Mesenchymal stem cell (in vitro differentiated cells and primary cell): ENCODE results near the gene N4BP3.
A peak's percentile ranks its signal among the peaks of the same experiment; 100 is the strongest.

Experiments used
- DNase-seq: peaks from one replicate; pipeline ENCODE4 v3.0.0-alpha.2; 2013
- H2AFZ ChIP-seq: one replicate; pipeline ENCODE4 v1.6.1; 2013; ENCODE audit warnings: low read depth, mild to moderate bottlenecking, control low read depth, inconsistent platforms, low read length, moderate library complexity
- H2AK5ac ChIP-seq: 2 replicates; pipeline ENCODE4 v1.6.1; 2013; ENCODE audit warnings: low read length, moderate library complexity, mild to moderate bottlenecking, inconsistent platforms; ENCODE audit not compliant: severe bottlenecking
- H2BK120ac ChIP-seq: one replicate; pipeline ENCODE4 v1.6.1; 2013; ENCODE audit warnings: low read depth, mild to moderate bottlenecking, inconsistent platforms, low read length, moderate library complexity
- H2BK12ac ChIP-seq, 2 experiments: one replicate each; pipeline ENCODE4 v1.6.1; 2013; ENCODE audit warnings: inconsistent platforms in 2 of 2, low read length in 2 of 2, mild to moderate bottlenecking in 2 of 2, moderate library complexity in 2 of 2, control low read depth in 1 of 2
- H2BK15ac ChIP-seq: one replicate; pipeline ENCODE4 v1.6.1; 2013; ENCODE audit warnings: mild to moderate bottlenecking, low read depth, inconsistent platforms; ENCODE audit not compliant: poor library complexity, severe bottlenecking
- H2BK5ac ChIP-seq: 2 replicates; pipeline ENCODE4 v1.6.1; 2013; ENCODE audit warnings: low read depth, mild to moderate bottlenecking, low read length, control low read depth, inconsistent platforms; ENCODE audit not compliant: poor library complexity, severe bottlenecking
- H3K14ac ChIP-seq, 2 experiments: one replicate each; pipeline ENCODE4 v1.6.1; 2013; ENCODE audit warnings: inconsistent platforms in 2 of 2, low read length in 2 of 2, control low read depth in 1 of 2, mild to moderate bottlenecking in 1 of 2, moderate library complexity in 1 of 2
- H3K18ac ChIP-seq, 2 experiments: one replicate each; pipeline ENCODE4 v1.6.1; 2013; ENCODE audit warnings: inconsistent platforms in 2 of 2, low read length in 2 of 2, control low read depth in 1 of 2, low read depth in 1 of 2, mild to moderate bottlenecking in 1 of 2
- H3K23ac ChIP-seq, 2 experiments: one replicate each; pipeline ENCODE4 v1.6.1; 2013; ENCODE audit warnings: inconsistent platforms in 2 of 2, low read length in 2 of 2, mild to moderate bottlenecking in 2 of 2, moderate library complexity in 2 of 2, control low read depth in 1 of 2
- H3K27ac ChIP-seq: 2 replicates; pipeline ENCODE4 v1.5.1; 2013; ENCODE audit warnings: mild to moderate bottlenecking, moderate library complexity, low read length, control low read depth, inconsistent platforms; ENCODE audit not compliant: poor library complexity, severe bottlenecking
- H3K27me3 ChIP-seq, 2 experiments: 2 replicates each; pipeline versions ENCODE4 v1.6.1 to v1.7.0; 2013; ENCODE audit warnings: low read length in 2 of 2, mild to moderate bottlenecking in 2 of 2, moderate library complexity in 2 of 2, control low read depth in 1 of 2, inconsistent platforms in 1 of 2; ENCODE audit not compliant: control insufficient read depth in 1 of 2, insufficient read depth in 1 of 2
- H3K36me3 ChIP-seq, 2 experiments: 2 replicates each; pipeline versions ENCODE4 v1.6.1 to v1.7.0; 2013; ENCODE audit warnings: low read length in 2 of 2, control low read depth in 1 of 2, inconsistent platforms in 1 of 2, low read depth in 1 of 2, mild to moderate bottlenecking in 1 of 2; ENCODE audit not compliant: insufficient read depth in 2 of 2, control insufficient read depth in 1 of 2
- H3K4ac ChIP-seq, 2 experiments: one replicate each; pipeline ENCODE4 v1.6.1; 2013; ENCODE audit warnings: inconsistent platforms in 2 of 2, low read length in 2 of 2, mild to moderate bottlenecking in 2 of 2, moderate library complexity in 2 of 2, control low read depth in 1 of 2, low read depth in 1 of 2
- H3K4me1 ChIP-seq: 2 replicates; pipeline ENCODE4 v1.6.1; 2013; ENCODE audit warnings: low read depth, low read length, control low read depth; ENCODE audit not compliant: control insufficient read depth, insufficient read depth
- H3K4me2 ChIP-seq: 2 replicates; pipeline ENCODE4 v1.6.1; 2013; ENCODE audit warnings: low read length, mild to moderate bottlenecking, inconsistent platforms; ENCODE audit not compliant: poor library complexity, severe bottlenecking
- H3K4me3 ChIP-seq, 2 experiments: 2 replicates each; pipeline versions ENCODE4 v1.5.1 to v1.7.0; 2013; ENCODE audit warnings: low read length in 2 of 2, mild to moderate bottlenecking in 2 of 2, control low read depth in 1 of 2, low read depth in 1 of 2; ENCODE audit not compliant: insufficient read depth in 1 of 2
- H3K79me1 ChIP-seq: replicated peaks from 2 replicates; pipeline ENCODE4 v1.6.1; 2013; ENCODE audit warnings: mild to moderate bottlenecking, control low read depth, low read length, inconsistent platforms; ENCODE audit not compliant: poor library complexity, severe bottlenecking
- H3K9ac ChIP-seq: 2 replicates; pipeline ENCODE4 v1.7.0; 2013; ENCODE audit warnings: mild to moderate bottlenecking, low read length, moderate library complexity
- H3K9me3 ChIP-seq: 2 replicates; pipeline ENCODE4 v1.7.0; 2013; ENCODE audit warnings: mild to moderate bottlenecking, low read length; ENCODE audit not compliant: control insufficient read depth
- H4K8ac ChIP-seq: one replicate; pipeline ENCODE4 v1.6.1; 2013; ENCODE audit warnings: inconsistent platforms, mild to moderate bottlenecking, low read length, moderate library complexity
- H4K91ac ChIP-seq: one replicate; pipeline ENCODE4 v1.6.1; 2013; ENCODE audit warnings: mild to moderate bottlenecking, low read length, inconsistent platforms
- WGBS: methylation state at CpG from one replicate; pipeline ENCODE4 v1.1.7; 2013; ENCODE audit warnings: mixed read lengths; 5-methylcytosine and 5-hydroxymethylcytosine counted together

N4BP3 gene

GRCh38 chr5:178117923-178118701 is 4.8 kb downstream of the N4BP3 start:
- Histone ChIP-seq H3K18ac (no peak overlapping the region), H3K4me3 (peak overlapping the region in 1 of 2 experiments; percentile 11), H2BK120ac (no peak overlapping the region), H4K8ac (no peak overlapping the region), H2BK5ac (no peak overlapping the region), H4K91ac (no peak overlapping the region), H3K27ac (no peak overlapping the region), H3K9me3 (no peaks in the 10 kb centered on the region), H3K79me1 (no peaks in the 10 kb centered on the region), H3K27me3 (peaks cover 27 to 70% of the 10 kb centered on the region in 2 experiments), H3K4ac (no peak overlapping the region), H2AFZ (no peak overlapping the region), H3K23ac (no peak overlapping the region), H3K4me1 (peaks cover 28% of the 10 kb centered on the region), H3K4me2 (no peak overlapping the region), H2BK15ac (no peak overlapping the region), H2BK12ac (no peak overlapping the region), H2AK5ac (no peak overlapping the region), H3K14ac (no peak overlapping the region), H3K36me3 (peaks cover 0 to 7% of the 10 kb centered on the region in 2 experiments), H3K9ac (no peak overlapping the region)
- DNase-seq: no peak
- WGBS: 87% methylated on average over 12 of the region's 18 CpGs

- no peak overlapping the region for H2BK12ac ChIP-seq
- H3K4me2 ChIP-seq: no peak overlapping the region
- H3K14ac ChIP-seq: no peak overlapping the region
- H2AFZ ChIP-seq: no peak overlapping the region
- no peak overlapping the region for H3K27ac ChIP-seq
- no peak overlapping the region for H2AK5ac ChIP-seq
- no peak overlapping the region for H3K18ac ChIP-seq
- peaks cover 17 to 62% of the 10 kb centered on the region in 2 experiments for H3K27me3 ChIP-seq
- H2BK120ac ChIP-seq: no peak overlapping the region
- H3K79me1 ChIP-seq: no peaks in the 10 kb centered on the region
- no peak for DNase-seq
- H4K8ac ChIP-seq: no peak overlapping the region
- H3K23ac ChIP-seq: no peak overlapping the region
- WGBS: 92% methylated on average over 27 of the region's 27 CpGs
- no peak overlapping the region for H3K4me3 ChIP-seq
- H2BK5ac ChIP-seq: no peak overlapping the region
- H3K9me3 ChIP-seq: no peaks in the 10 kb centered on the region
- peaks cover 0 to 7% of the 10 kb centered on the region in 2 experiments for H3K36me3 ChIP-seq
- H2BK15ac ChIP-seq: no peak overlapping the region
- H4K91ac ChIP-seq: peak overlapping the region; percentile 53
- H3K4ac ChIP-seq: no peak overlapping the region
- H3K4me1 ChIP-seq: peaks cover 12% of the 10 kb centered on the region
- H3K9ac ChIP-seq: no peak overlapping the region
Measured at GRCh38 chr5:178119915-178120606, 6.7 kb downstream of the N4BP3 start.

DNA sequence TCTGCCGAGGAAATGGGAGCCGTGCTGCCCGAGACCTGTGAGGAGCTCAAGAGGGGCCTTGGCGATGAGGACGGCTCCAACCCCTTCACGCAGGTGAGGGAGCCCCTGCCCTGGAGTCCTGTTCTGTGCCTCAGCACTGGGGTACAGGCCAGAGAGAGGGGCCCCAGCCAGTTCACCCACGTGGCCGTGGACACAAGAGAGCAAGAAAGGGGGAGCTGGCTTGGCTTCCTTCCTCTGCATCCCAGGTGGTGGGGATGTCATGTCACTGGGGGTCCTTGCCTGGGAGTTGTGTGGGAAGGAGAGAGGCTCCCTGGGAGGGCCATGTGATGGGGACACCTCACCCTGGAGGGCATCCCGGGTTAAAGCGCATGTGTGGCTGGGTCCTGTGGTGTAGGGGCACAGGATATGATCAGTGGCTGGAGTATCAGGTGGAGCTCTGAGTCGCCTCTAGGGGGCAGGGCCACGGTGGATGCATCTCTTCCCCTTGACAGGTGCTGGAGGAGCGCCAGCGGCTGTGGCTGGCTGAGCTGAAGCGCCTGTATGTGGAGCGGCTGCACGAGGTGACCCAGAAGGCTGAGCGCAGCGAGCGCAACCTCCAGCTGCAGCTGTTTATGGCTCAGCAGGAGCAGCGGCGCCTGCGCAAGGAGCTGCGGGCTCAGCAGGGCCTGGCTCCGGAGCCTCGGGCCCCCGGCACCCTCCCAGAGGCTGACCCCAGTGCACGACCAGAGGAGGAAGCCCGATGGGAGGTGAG is 7.5 kb downstream of the N4BP3 start:
- whole genome bisulfite sequencing: 87% methylated on average over 29 of the region's 29 CpGs
- H3K36me3 ChIP-seq: peaks cover 0 to 7% of the 10 kb centered on the region in 2 experiments
- no peak overlapping the region for H3K27ac ChIP-seq
- no peak overlapping the region for H3K14ac ChIP-seq
- no peak overlapping the region for H2BK5ac ChIP-seq
- peaks cover 5% of the 10 kb centered on the region for H3K4me1 ChIP-seq
- peaks cover 9 to 55% of the 10 kb centered on the region in 2 experiments for H3K27me3 ChIP-seq
- no peak overlapping the region for H3K18ac ChIP-seq
- H2BK120ac ChIP-seq: no peak overlapping the region
- no peak overlapping the region for H2AK5ac ChIP-seq
- no peak overlapping the region for H2AFZ ChIP-seq
- no peak overlapping the region for H2BK12ac ChIP-seq
- H3K4me2 ChIP-seq: no peak overlapping the region
- H3K9ac ChIP-seq: peak overlapping the region; percentile 40
- H4K91ac ChIP-seq: no peak overlapping the region
- H3K4ac ChIP-seq: no peak overlapping the region
- H3K79me1 ChIP-seq: no peaks in the 10 kb centered on the region
- no peak overlapping the region for H4K8ac ChIP-seq
- peak overlapping the region in 1 of 2 experiments; percentile 72 for H3K4me3 ChIP-seq
- peak; percentile 9 for DNase-seq
- no peak overlapping the region for H3K23ac ChIP-seq
- H2BK15ac ChIP-seq: no peak overlapping the region
- H3K9me3 ChIP-seq: no peaks in the 10 kb centered on the region
